Measurements from ENCODE around the gene LRPAP1. TPM values are rescaled to one million over a fixed set of nuclear protein-coding genes. Genes with fewer than 3 reads are reported as not detected.

Gene LRPAP1
- total and polyA plus RNA-seq, 2 experiments from 2014 or later: 231 to 296 TPM

DNA sequence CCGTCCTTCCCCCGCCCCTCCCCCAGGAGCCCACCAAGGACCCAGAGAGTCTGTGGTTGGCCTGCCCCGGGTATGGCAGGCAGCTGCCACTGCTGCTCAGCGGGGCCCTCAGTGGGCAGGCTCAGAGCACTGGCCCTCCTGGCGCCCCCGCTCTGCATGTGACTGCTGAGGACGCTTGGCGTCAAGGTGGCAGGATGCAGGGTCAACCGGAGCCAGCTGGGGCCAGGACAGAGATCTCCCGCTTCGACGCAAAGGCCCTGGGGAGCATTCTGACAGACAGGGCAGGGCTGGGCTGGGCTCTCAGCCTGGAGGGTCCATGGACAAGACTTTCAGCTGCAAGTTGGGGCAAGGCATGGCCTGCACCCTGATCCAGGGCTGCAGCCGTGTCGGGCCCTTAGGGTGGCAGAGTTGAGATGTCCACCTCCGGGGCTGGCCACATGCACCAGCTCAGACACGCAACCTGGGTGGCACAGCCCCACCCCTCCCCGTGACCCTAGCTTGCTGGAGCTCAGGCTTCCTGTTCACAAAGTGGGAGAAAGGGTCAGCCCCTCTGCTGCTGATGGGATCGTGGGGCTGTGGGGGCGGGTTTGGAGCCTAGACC lies 30.3 kb downstream of the LRPAP1 start:
- H3K9me3 ChIP-seq (ENCODE audit: low read depth): no peaks in the 10 kb centered on the region
- H3K27me3 ChIP-seq: no peaks in the 10 kb centered on the region
- H3K4me3 ChIP-seq: no peak overlapping the region
- TF ChIP-seq, protein P1, sequence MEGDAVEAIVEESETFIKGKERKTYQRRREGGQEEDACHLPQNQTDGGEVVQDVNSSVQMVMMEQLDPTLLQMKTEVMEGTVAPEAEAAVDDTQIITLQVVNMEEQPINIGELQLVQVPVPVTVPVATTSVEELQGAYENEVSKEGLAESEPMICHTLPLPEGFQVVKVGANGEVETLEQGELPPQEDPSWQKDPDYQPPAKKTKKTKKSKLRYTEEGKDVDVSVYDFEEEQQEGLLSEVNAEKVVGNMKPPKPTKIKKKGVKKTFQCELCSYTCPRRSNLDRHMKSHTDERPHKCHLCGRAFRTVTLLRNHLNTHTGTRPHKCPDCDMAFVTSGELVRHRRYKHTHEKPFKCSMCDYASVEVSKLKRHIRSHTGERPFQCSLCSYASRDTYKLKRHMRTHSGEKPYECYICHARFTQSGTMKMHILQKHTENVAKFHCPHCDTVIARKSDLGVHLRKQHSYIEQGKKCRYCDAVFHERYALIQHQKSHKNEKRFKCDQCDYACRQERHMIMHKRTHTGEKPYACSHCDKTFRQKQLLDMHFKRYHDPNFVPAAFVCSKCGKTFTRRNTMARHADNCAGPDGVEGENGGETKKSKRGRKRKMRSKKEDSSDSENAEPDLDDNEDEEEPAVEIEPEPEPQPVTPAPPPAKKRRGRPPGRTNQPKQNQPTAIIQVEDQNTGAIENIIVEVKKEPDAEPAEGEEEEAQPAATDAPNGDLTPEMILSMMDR (IDR thresholded peaks at IDR 0.05; ENCODE audit: low read depth, low read length): no peak
- H3K36me3 ChIP-seq: peaks cover 6% of the 10 kb centered on the region
- no peak for DNase-seq (ENCODE audit: low read depth in 1 of 2, low spot score in 1 of 2)
- no peaks in the 10 kb centered on the region for H3K4me1 ChIP-seq (ENCODE audit: low read depth)
- H3K27ac ChIP-seq: no peak overlapping the region

DNA sequence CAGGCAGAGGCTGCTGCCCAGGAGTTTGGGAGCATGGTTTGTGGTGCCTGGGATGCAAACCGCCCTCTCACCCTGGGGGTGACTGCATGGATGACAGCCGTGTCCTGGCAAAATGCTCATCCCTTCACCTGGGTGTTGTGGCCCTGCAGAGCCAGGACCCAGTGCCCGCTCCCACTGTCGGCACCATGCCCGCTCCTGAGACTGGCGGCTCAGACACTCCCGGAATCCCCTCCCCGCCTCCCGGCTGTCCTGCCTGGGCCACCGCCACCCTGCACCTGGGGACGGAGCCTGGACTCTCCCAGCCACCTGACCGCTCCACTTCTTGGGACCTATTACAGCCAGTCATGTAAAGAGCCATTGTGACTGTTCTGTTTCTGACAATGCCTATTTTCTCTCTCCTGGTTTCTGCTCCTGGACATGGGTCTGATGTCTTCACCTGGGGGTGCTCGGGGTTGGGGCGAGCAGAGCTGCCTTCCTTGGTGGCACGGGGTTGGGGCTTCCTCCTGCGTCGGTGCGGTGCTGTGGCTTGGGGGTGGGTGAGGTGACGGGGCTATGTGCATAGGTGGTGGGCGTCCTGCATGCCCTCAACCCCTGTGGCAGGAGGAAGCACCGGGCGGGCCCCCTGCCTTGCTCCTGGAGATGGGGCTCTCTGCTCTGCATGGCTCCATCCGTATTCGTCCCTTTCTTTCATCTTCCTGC lies 30.9 kb downstream of the LRPAP1 start:
- DNase-seq (ENCODE audit: low read depth in 1 of 2, low spot score in 1 of 2): no peak
- H3K4me3 ChIP-seq: no peak overlapping the region
- H3K36me3 ChIP-seq: peaks cover 6% of the 10 kb centered on the region
- no peaks in the 10 kb centered on the region for H3K27me3 ChIP-seq
- no peaks in the 10 kb centered on the region for H3K4me1 ChIP-seq (ENCODE audit: low read depth)
- TF ChIP-seq, protein P1 (IDR thresholded peaks at IDR 0.05; ENCODE audit: low read depth, low read length): no peak
- no peak overlapping the region for H3K27ac ChIP-seq
- H3K9me3 ChIP-seq (ENCODE audit: low read depth): no peaks in the 10 kb centered on the region

DNA sequence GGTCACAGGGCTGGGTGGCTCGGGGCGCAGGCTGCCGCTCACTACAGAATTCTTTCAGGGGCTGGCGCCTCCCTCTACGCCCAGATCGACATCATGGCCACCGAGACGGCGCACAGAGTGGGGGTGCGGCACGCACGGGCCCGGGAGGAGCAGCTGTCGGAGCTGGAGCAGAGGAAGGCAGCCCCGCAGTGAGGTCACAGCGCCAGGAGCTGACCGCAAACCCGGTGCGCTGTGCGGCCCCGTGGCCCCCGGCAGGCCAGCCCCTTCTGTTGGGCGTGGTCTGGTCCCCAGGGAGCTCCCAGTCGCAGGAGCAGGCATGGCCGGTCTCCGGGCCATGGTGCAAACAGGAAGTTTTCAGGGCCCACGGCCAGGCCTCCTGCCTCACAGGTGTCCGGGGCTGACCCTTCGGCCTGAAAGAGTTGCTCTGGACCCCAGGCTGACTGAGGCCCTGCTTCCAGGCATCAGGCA lies 31.6 kb downstream of the LRPAP1 start:
- H3K27ac ChIP-seq: no peak overlapping the region
- no peaks in the 10 kb centered on the region for H3K9me3 ChIP-seq (ENCODE audit: low read depth)
- no peak overlapping the region for H3K4me3 ChIP-seq
- no peak for DNase-seq (ENCODE audit: low read depth in 1 of 2, low spot score in 1 of 2)
- H3K36me3 ChIP-seq: peaks cover 6% of the 10 kb centered on the region
- no peaks in the 10 kb centered on the region for H3K27me3 ChIP-seq
- TF ChIP-seq, protein P1 (IDR thresholded peaks at IDR 0.05; ENCODE audit: low read depth, low read length): no peak
- H3K4me1 ChIP-seq (ENCODE audit: low read depth): no peaks in the 10 kb centered on the region

DNA sequence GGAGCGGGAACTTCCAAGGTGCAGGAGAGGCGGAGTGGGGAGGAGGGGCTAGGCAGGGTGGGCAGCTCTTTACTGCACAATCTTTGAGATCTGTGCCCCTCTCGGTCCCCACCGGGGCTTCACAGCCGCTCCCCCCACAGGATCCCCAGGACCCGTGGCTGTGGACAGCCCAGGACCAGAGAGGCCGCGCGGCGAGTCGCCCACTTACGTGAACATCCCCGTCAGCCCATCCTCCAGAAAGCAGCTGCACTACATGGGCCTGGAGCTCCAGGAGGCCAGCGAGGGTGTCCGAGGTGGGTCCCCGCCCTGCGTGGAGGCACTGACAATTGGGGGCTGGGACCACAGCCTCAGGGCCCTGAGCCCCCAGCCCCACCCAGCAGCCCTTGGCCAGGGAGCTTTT lies 32.1 kb downstream of the LRPAP1 start:
- no peak for DNase-seq (ENCODE audit: low read depth in 1 of 2, low spot score in 1 of 2)
- H3K36me3 ChIP-seq: peaks cover 6% of the 10 kb centered on the region
- no peak overlapping the region for H3K27ac ChIP-seq
- H3K9me3 ChIP-seq (ENCODE audit: low read depth): no peaks in the 10 kb centered on the region
- H3K4me1 ChIP-seq (ENCODE audit: low read depth): no peaks in the 10 kb centered on the region
- no peaks in the 10 kb centered on the region for H3K27me3 ChIP-seq
- no peak overlapping the region for H3K4me3 ChIP-seq
- TF ChIP-seq, protein P1 (IDR thresholded peaks at IDR 0.05; ENCODE audit: low read depth, low read length): no peak

DNA sequence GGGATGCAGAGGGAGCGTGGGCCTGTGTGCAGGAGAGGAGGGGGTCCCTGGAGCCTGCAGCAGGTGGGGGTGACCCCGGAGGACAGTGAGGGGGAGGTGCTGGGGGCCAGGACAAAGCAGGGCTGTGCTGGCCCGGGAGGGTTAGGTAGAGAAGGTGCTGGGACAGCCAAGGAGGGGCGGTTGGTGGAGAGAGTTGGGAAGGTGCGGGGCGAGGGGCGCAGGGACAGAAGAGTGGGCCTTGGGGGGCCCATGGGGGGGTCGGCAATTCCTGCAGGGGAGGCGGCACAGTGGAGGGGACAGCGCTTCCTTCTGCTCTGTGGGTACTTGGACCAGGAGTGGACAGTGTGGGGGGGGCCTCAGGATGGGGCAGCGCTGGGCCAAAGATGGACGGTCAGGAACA lies 32.5 kb downstream of the LRPAP1 start:
- TF ChIP-seq, protein P1 (IDR thresholded peaks at IDR 0.05; ENCODE audit: low read depth, low read length): no peak
- Histone ChIP-seq H3K27me3 (no peaks in the 10 kb centered on the region), H3K27ac (no peak overlapping the region), H3K36me3 (peaks cover 6% of the 10 kb centered on the region), H3K9me3 (ENCODE audit: low read depth) (no peaks in the 10 kb centered on the region), H3K4me1 (ENCODE audit: low read depth) (no peaks in the 10 kb centered on the region), H3K4me3 (no peak overlapping the region)
- DNase-seq (ENCODE audit: low read depth in 1 of 2, low spot score in 1 of 2): no peak
